HK-2 (cell line): ENCODE measurements around the gene DLX1.

Source experiments
- DNase-seq: peaks from one replicate; pipeline ENCODE4 v3.0.0-alpha.2; 2018; ENCODE audit not compliant: unreplicated experiment

The DLX1 gene

GRCh38 chr2:172087207-172087779, 2.0 kb downstream of the DLX1 start:
- no peak for DNase-seq

DNA sequence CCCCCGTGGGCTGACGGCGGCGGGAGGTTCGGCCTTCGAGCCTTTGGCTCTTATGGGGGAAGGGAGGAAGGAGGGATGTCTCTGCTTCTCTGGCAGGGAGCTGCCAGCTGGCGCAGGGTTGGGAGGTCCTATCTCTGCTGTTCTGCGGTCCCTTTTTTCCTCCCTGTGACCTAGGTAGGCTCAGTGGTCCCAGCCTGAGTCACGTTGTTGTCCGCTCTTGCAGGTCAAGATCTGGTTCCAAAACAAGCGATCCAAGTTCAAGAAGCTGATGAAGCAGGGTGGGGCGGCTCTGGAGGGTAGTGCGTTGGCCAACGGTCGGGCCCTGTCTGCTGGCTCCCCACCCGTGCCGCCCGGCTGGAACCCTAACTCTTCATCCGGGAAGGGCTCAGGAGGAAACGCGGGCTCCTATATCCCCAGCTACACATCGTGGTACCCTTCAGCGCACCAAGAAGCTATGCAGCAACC, 2.5 kb downstream of the DLX1 start:
- DNase-seq = no peak

GRCh38 chr2:172088245-172089004, 3.1 kb downstream of the DLX1 start:
- no peak for DNase-seq

- no peak for DNase-seq
These were observed 3.7 kb downstream of the DLX1 start for GRCh38 chr2:172089005-172089504.

- no peak for DNase-seq
These were observed 4.3 kb downstream of the DLX1 start for GRCh38 chr2:172089633-172090032.

GRCh38 chr2:172090044-172090961, 5.0 kb downstream of the DLX1 start:
- DNase-seq = no peak

GRCh38 chr2:172091000-172091641, 5.8 kb downstream of the DLX1 start:
- no peak for DNase-seq

DNA sequence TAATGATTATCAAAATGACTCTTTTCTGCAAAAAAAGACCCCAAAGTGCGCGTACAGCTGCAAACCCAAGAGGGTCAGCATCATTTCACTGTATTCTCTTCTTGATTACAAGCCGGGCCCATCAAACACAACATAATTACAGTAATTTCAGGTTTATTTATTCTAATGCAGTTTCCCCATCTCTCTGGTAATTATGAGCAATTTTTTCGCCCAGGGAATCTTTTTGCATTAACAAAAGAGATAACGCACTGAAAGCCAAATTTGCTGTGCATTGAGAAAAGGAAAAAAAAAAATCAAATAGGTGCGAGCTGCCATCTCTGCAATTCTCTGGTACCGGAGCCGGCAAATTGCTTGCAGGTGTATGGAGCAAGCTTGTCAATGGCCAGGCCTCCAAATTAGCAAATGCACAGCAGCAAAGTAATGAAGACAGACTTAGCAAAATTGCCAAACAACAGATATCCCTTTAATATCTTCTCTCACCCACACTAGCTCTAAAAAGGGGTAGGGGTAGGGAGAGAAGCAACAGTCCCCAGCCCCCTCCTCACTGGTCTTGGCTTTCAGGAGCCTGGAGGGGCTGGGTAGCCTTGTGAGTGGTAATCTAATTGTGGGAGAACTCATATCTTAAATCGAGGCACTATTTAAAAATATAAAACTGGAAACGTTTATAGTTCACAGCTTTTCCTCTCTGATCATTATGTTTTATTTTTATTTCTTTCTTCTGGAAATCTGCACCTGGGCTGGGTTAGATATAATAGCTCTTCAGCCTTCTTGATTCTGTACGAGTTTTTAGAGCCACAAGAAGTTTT, 6.7 kb downstream of the DLX1 start:
- no peak for DNase-seq

DNA sequence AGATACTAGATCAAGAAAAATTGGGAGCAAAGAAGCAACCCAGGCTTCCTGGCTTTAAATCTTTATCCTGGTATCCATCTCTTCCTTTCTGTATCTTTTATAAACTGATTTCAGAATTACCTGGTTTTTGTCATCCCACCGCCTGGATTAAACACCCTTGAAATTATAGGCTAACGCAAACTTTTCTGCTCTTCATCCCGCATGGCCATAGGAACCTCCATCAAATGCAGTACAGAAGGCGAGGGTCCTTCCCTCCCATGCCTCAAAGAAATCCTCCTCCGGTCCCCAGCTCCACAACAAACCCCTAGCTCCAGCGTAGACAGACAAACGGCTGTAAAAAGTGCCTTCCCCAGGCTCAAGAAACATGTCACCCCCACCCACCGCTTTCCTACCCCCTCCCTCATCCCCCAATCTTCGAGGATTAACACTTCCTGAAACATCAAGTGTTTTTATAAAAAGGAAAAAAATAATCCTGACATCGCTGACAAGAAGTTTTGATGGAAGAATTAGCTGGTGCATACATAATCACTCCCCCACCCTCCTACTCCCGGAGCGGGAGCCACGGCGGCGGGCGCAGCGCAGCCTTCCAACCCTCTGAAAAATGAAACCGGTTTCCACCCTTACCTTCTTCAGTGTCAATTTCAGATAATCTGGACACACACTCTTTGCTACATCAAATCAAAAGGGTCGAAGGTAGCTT, 7.6 kb downstream of the DLX1 start:
- DNase-seq = no peak

GRCh38 chr2:172093416-172094293, 8.3 kb downstream of the DLX1 start:
- DNase-seq = no peak

GRCh38 chr2:172094294-172095145, 9.2 kb downstream of the DLX1 start:
- DNase-seq = no peak

GRCh38 chr2:172095146-172095904, 10.0 kb downstream of the DLX1 start:
- DNase-seq = peak; percentile 82

- DNase-seq = peak; percentile 28
These were observed 10.8 kb downstream of the DLX1 start for GRCh38 chr2:172095905-172096625.

DNA sequence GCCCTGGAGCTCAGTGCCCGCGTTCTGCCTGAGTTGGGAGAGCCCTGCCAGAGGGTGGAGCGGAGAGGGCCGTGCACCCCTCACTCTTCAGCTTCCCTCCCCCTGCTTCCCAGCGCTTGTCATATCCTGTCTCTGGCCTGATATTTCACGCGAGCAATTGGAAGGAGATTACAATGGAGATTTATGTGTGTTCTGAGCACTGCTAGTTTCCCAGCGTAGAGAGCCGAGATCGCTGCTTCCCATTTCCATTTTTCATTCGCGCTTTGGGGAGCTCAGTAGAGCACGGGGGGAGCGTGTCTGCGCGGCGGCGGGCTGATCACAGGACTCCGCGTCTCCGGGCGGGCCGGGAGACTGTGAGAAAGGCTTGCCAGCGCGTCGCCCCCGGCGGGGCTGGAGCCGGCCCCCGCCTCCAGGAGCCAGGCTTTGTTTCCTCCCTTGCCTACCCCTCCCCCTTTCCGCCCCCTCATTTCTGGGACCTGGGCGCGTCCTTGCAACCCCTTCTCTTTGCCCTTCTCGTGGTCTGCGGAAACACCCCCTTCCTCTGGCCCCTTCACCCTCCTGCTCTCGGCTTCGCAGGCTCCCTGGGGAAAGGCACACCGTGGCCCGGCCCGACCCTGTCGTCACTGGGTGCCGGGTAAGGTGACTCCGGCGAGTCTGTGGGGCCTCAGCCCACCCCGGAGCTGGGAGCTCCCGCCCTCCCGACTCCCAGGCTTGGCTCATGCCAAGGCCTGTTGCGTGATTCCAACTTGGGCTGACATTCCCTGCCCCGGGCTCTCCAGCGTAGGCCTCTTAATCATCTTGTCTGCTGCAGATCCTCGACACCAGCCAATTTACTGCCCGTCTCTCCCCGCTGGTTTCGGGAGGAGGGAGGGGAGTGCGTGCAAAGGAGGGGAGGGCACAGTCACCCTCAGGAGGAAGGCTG, 11.6 kb downstream of the DLX1 start:
- peak; percentile 56 for DNase-seq

- DNase-seq = peak; percentile 27
These were observed 12.3 kb downstream of the DLX1 start for GRCh38 chr2:172097557-172098131.
